Muscle layer of colon (tissue), 2 donors: ENCODE data around the gene SHISA9.

ENCODE experiments used
- H3K27ac ChIP-seq: one replicate; pipeline ENCODE4 v1.7.0; 2013; ENCODE audit warnings: low read depth, mild to moderate bottlenecking, low read length, moderate library complexity
- H3K27me3 ChIP-seq, 2 donors: one replicate each; pipeline ENCODE4 v1.7.0; 2013; ENCODE audit warnings: low read length in 2 of 2, mild to moderate bottlenecking in 2 of 2; ENCODE audit not compliant: insufficient read depth in 2 of 2, control insufficient read depth in 1 of 2
- H3K36me3 ChIP-seq: one replicate; pipeline ENCODE4 v1.7.0; 2013; ENCODE audit warnings: mild to moderate bottlenecking, low read length; ENCODE audit not compliant: insufficient read depth
- H3K4me1 ChIP-seq: one replicate; pipeline ENCODE4 v1.7.0; 2013; ENCODE audit warnings: mild to moderate bottlenecking, low read length; ENCODE audit not compliant: insufficient read depth
- H3K4me3 ChIP-seq, 2 donors: one replicate each; pipeline ENCODE4 v1.7.0; 2013; ENCODE audit warnings: low read length in 2 of 2, low read depth in 1 of 2, mild to moderate bottlenecking in 1 of 2, moderate library complexity in 1 of 2
- H3K9ac ChIP-seq: one replicate; pipeline ENCODE4 v1.7.0; 2013; ENCODE audit warnings: low read length
- H3K9me3 ChIP-seq: one replicate; pipeline ENCODE4 v1.7.0; 2013; ENCODE audit warnings: mild to moderate bottlenecking, low read length
- donor health status: abdominal sarcoma.
- donor health status: Adenocarcinoma of cecum.

SHISA9 gene

GRCh38 chr16:13056607-13057006, 155.2 kb downstream of the SHISA9 start:
- no peaks in the 10 kb centered on the region for H3K36me3 ChIP-seq

GRCh38 chr16:13060932-13061331, 159.5 kb downstream of the SHISA9 start:
- H3K4me3 ChIP-seq = no peak overlapping the region
- H3K27me3 ChIP-seq = no peaks in the 10 kb centered on the region
- no peaks in the 10 kb centered on the region for H3K4me1 ChIP-seq
- no peak overlapping the region for H3K27ac ChIP-seq
- no peaks in the 10 kb centered on the region for H3K9me3 ChIP-seq
- H3K36me3 ChIP-seq = no peaks in the 10 kb centered on the region
- no peak overlapping the region for H3K9ac ChIP-seq

More at GRCh38 chr16:13056607-13057006, 155.2 kb downstream of the SHISA9 start:
- H3K4me3 ChIP-seq = no peak overlapping the region
- H3K27me3 ChIP-seq = no peaks in the 10 kb centered on the region
- no peak overlapping the region for H3K9ac ChIP-seq
- no peaks in the 10 kb centered on the region for H3K4me1 ChIP-seq
- no peak overlapping the region for H3K27ac ChIP-seq
- no peaks in the 10 kb centered on the region for H3K9me3 ChIP-seq

DNA sequence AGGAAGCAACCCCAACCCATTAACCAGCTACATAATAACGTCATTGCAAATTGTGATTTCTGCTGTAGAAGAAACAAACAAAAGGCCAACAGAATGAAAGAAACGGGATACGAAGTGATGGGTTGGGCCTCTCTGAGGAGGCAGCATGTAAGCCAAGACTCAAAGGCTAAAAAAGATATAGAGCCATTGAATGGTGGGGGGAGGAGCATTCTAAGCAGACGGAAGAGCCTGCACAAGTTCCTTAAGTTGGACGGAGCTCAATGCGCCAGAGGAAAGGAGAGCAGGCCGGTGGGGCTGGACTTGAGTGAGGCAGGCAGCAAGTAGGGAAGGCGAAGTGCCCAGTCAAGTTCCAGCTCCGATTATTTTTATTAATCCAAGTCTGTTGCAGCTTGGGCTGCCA, 160.3 kb downstream of the SHISA9 start:
- H3K9ac ChIP-seq = no peak overlapping the region
- no peak overlapping the region for H3K4me3 ChIP-seq
- H3K27ac ChIP-seq = no peak overlapping the region
- H3K4me1 ChIP-seq = no peaks in the 10 kb centered on the region
- H3K9me3 ChIP-seq = no peaks in the 10 kb centered on the region
- no peaks in the 10 kb centered on the region for H3K27me3 ChIP-seq
- no peaks in the 10 kb centered on the region for H3K36me3 ChIP-seq

DNA sequence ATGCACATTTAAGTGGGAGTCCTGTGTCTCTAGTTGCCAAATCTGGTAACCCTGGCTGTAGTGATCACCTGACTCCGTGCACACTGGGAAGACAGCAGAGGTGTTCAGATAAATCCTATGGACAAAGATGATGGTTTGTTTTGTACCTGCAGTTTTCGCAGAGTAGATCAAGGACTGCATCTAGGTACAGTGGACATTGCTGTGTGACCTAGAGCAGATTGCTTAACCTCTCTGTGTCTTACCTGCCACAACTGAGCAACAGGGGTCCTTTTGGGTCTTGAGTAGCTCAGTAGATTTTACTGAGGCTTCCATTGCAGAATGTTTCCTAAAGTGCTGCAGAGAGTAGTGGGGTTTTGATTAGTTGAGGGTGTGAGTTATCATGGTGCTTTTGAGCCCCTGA, 160.8 kb downstream of the SHISA9 start:
- Histone ChIP-seq H3K27ac (no peak overlapping the region), H3K27me3 (no peaks in the 10 kb centered on the region), H3K4me1 (no peaks in the 10 kb centered on the region), H3K9me3 (no peaks in the 10 kb centered on the region), H3K4me3 (no peak overlapping the region), H3K9ac (no peak overlapping the region), H3K36me3 (no peaks in the 10 kb centered on the region)

- Histone ChIP-seq H3K36me3 (no peaks in the 10 kb centered on the region), H3K27me3 (no peaks in the 10 kb centered on the region), H3K9ac (no peak overlapping the region), H3K9me3 (no peaks in the 10 kb centered on the region), H3K4me3 (no peak overlapping the region), H3K27ac (no peak overlapping the region), H3K4me1 (no peaks in the 10 kb centered on the region)
Observed at GRCh38 chr16:13063457-13063856, 162.1 kb downstream of the SHISA9 start.

DNA sequence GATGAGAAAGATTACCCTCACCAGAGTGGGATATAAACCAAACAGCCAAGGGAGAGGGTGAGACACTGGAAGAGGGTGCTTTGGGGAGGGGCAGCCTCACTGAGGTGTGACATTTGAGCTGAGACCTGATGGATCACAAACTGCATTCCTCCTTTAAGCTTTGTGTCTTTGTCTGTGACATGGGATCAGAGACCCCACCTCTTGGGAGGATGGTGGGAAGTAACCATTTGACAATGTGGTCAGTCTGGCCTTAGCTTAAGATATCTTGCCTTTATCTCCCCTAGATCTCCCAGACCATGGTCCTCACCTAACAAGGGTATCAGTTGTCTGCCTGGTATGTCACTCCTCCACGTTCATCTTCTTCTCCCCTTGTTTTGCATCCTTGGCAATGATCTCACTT, 163.4 kb downstream of the SHISA9 start:
- no peaks in the 10 kb centered on the region for H3K27me3 ChIP-seq
- no peak overlapping the region for H3K4me3 ChIP-seq
- H3K9ac ChIP-seq = no peak overlapping the region
- no peaks in the 10 kb centered on the region for H3K9me3 ChIP-seq
- H3K4me1 ChIP-seq = no peaks in the 10 kb centered on the region
- H3K36me3 ChIP-seq = no peaks in the 10 kb centered on the region
- no peak overlapping the region for H3K27ac ChIP-seq

DNA sequence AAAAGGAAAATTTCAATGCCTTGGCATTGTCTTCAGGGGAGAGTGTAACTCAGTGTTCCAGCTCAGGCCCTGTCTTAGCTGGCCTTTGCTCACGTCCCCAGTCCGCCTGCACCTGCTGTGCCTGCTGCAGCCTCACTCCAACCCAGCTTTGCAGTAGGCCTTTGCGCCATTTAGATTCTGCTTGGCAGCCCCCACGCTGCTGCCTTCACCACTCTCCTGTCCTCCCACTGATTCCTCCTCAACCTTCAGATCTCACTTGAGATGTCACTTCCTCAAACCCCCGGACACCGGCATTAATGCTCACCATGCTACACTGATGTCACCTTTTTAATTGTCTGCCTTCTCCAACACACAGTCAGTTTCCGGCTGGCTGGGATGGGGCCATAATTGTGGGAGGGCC, 166.2 kb downstream of the SHISA9 start:
- H3K4me3 ChIP-seq = no peak overlapping the region
- peaks cover 0 to 6% of the 10 kb centered on the region in 2 donors for H3K27me3 ChIP-seq
- H3K9ac ChIP-seq = no peak overlapping the region
- H3K36me3 ChIP-seq = no peaks in the 10 kb centered on the region
- H3K9me3 ChIP-seq = no peaks in the 10 kb centered on the region
- no peaks in the 10 kb centered on the region for H3K4me1 ChIP-seq
- H3K27ac ChIP-seq = no peak overlapping the region

- Histone ChIP-seq H3K27ac (no peak overlapping the region), H3K9me3 (no peaks in the 10 kb centered on the region), H3K4me1 (no peaks in the 10 kb centered on the region), H3K27me3 (peaks cover 0 to 6% of the 10 kb centered on the region in 2 donors), H3K4me3 (no peak overlapping the region), H3K9ac (no peak overlapping the region), H3K36me3 (no peaks in the 10 kb centered on the region)
Observed at GRCh38 chr16:13068912-13069583, 167.7 kb downstream of the SHISA9 start.

GRCh38 chr16:13070268-13070667, 168.9 kb downstream of the SHISA9 start:
- Histone ChIP-seq H3K4me1 (no peaks in the 10 kb centered on the region), H3K9me3 (no peaks in the 10 kb centered on the region), H3K36me3 (no peaks in the 10 kb centered on the region), H3K4me3 (no peak overlapping the region), H3K27me3 (peaks cover 0 to 6% of the 10 kb centered on the region in 2 donors), H3K27ac (no peak overlapping the region), H3K9ac (no peak overlapping the region)

- H3K9ac ChIP-seq = no peak overlapping the region
- no peak overlapping the region for H3K4me3 ChIP-seq
- no peaks in the 10 kb centered on the region for H3K4me1 ChIP-seq
- H3K36me3 ChIP-seq = no peaks in the 10 kb centered on the region
- H3K27me3 ChIP-seq = peaks cover 0 to 3% of the 10 kb centered on the region in 2 donors
- no peak overlapping the region for H3K27ac ChIP-seq
- H3K9me3 ChIP-seq = no peaks in the 10 kb centered on the region
Observed at GRCh38 chr16:13076878-13077277, 175.5 kb downstream of the SHISA9 start.

DNA sequence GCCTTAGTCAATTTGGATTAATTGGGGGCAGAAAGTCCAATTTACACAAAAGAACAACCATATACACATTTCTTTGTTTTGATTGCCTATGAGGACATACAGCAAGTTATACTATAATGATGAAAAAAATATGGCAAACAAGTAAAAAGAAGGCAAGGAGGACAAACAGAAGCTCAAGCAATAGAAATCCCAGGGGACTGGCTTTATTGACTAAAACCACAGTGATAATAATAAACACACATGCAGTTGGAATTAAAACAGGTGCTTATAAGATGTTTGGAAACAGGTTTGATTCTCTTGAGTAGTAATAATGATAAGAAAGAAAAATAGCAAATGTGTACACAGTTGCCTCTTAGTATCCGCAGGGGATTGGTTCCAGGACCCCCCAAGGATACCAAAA, 176.4 kb downstream of the SHISA9 start:
- no peaks in the 10 kb centered on the region for H3K4me1 ChIP-seq
- H3K9me3 ChIP-seq = no peaks in the 10 kb centered on the region
- H3K36me3 ChIP-seq = no peaks in the 10 kb centered on the region
- H3K27ac ChIP-seq = no peak overlapping the region
- no peak overlapping the region for H3K9ac ChIP-seq
- H3K27me3 ChIP-seq = no peaks in the 10 kb centered on the region
- H3K4me3 ChIP-seq = no peak overlapping the region

- Histone ChIP-seq H3K36me3 (no peaks in the 10 kb centered on the region), H3K27me3 (no peaks in the 10 kb centered on the region), H3K9ac (no peak overlapping the region), H3K27ac (no peak overlapping the region), H3K4me3 (no peak overlapping the region), H3K4me1 (no peaks in the 10 kb centered on the region), H3K9me3 (no peaks in the 10 kb centered on the region)
Observed at GRCh38 chr16:13080531-13080930, 179.1 kb downstream of the SHISA9 start.
